B cell (primary cell): ENCODE results near the gene HNRNPAB. TPM values are rescaled to one million over a fixed set of nuclear protein-coding genes. Genes with fewer than 3 reads are reported as not detected.
"Not testable (repeated sequence)": the region's sequence is repeated elsewhere in the genome, so short reads cannot be mapped to it uniquely, and the experiment has no call there.

ENCODE experiments used
- ATAC-seq: fragments of 200-7000 bp; cut with Tn5 transposase; one replicate; pipeline ENCODE4 v1.10.0; 2021; ENCODE audit warnings: low read depth, mild to moderate bottlenecking, moderate number of reproducible peaks, moderate library complexity
- CTCF ChIA-PET: fragments of 350-600 bp; sonication (Branson Sonifier 250); formaldehyde crosslinking; loops from one replicate; lab custom pipeline; 2021; ENCODE audit warnings: antibody characterized with exemption, inconsistent platforms; lab: Charles Lee
- POLR2A ChIA-PET: fragments of 350-600 bp; sonication (Branson Sonifier 250); formaldehyde crosslinking; loops from one replicate; lab custom pipeline; 2021; ENCODE audit warnings: antibody characterized with exemption; lab: Charles Lee
- DNase-seq: peaks from one replicate; pipeline ENCODE4 v3.0.0; 2013
- H2AFZ ChIP-seq: 2 replicates; pipeline ENCODE4 v1.6.1; 2012; ENCODE audit warnings: mild to moderate bottlenecking, low read depth, low read length; ENCODE audit not compliant: insufficient read depth, poor library complexity, severe bottlenecking
- H3K27ac ChIP-seq, 2 donors: 1 replicate in 1 of 2; 2 replicates in 1 of 2; pipeline ENCODE4 v1.5.1; 2012 to 2013; ENCODE audit warnings: low read length in 2 of 2, mild to moderate bottlenecking in 2 of 2, moderate library complexity in 1 of 2
- H3K27me3 ChIP-seq, 4 experiments: fragments of 200-600 bp in 1 of 4; sonication (generic) in 1 of 4; replicated peaks in 1 of 4; 1 replicate in 2 of 4; 2 replicates in 2 of 4; pipeline versions ENCODE4 v1.6.1 to v1.7.0; 2013 to 2016; ENCODE audit warnings: low read length in 3 of 4, mild to moderate bottlenecking in 2 of 4, mixed read lengths in 1 of 4, moderate library complexity in 1 of 4; ENCODE audit not compliant: insufficient read depth in 4 of 4, control insufficient read depth in 3 of 4; ENCODE audit errors: control extremely low read depth in 1 of 4
- H3K36me3 ChIP-seq, 2 experiments: replicated peaks in 1 of 2; 1 replicate in 1 of 2; 2 replicates in 1 of 2; pipeline versions ENCODE4 v1.6.1 to v1.7.1; 2013; ENCODE audit warnings: low read length in 1 of 2; ENCODE audit not compliant: insufficient read depth in 2 of 2, control insufficient read depth in 1 of 2; ENCODE audit errors: control extremely low read depth in 1 of 2, extremely low read depth in 1 of 2
- H3K4me1 ChIP-seq, 2 donors: fragments of 200-600 bp in 1 of 2; sonication (generic) in 1 of 2; 1 replicate in 1 of 2; 2 replicates in 1 of 2; pipeline versions ENCODE4 v1.5.1 to v1.6.1; 2013 to 2017; ENCODE audit warnings: low read length in 2 of 2; ENCODE audit not compliant: control insufficient read depth in 2 of 2, insufficient read depth in 2 of 2
- H3K4me2 ChIP-seq: replicated peaks from 2 replicates; pipeline ENCODE3; 2012; ENCODE audit warnings: mild to moderate bottlenecking, low read depth, low read length; ENCODE audit not compliant: poor library complexity, severe bottlenecking
- H3K4me3 ChIP-seq, 5 experiments: fragments of 200-600 bp in 1 of 5; sonication (generic) in 1 of 5; 1 replicate in 3 of 5; 2 replicates in 2 of 5; pipeline versions ENCODE4 v1.5.1 to v1.7.0; 2011 to 2016; ENCODE audit warnings: low read length in 4 of 5, mild to moderate bottlenecking in 4 of 5, low read depth in 2 of 5, control low read depth in 1 of 5, moderate library complexity in 1 of 5; ENCODE audit not compliant: insufficient read depth in 1 of 5; ENCODE audit errors: control extremely low read depth in 1 of 5, extremely low read depth in 1 of 5
- H3K79me2 ChIP-seq: fragments of 200-600 bp; sonication (generic); one replicate; pipeline ENCODE4 v1.6.0; 2016; ENCODE audit warnings: low read length; ENCODE audit not compliant: control insufficient read depth, insufficient read depth
- H3K9ac ChIP-seq: fragments of 200-600 bp; sonication (generic); 2 replicates; pipeline ENCODE4 v1.6.1; 2017; ENCODE audit warnings: mild to moderate bottlenecking, low read length, moderate library complexity
- H3K9me3 ChIP-seq, 3 donors: one replicate each; pipeline versions ENCODE4 v1.6.1 to v1.7.1; 2013; ENCODE audit warnings: low read length in 2 of 3; ENCODE audit not compliant: control insufficient read depth in 2 of 3, insufficient read depth in 1 of 3; ENCODE audit errors: control extremely low read depth in 1 of 3
- H4K20me1 ChIP-seq: 2 replicates; pipeline ENCODE4 v1.6.0; 2012; ENCODE audit warnings: mild to moderate bottlenecking, low read length; ENCODE audit not compliant: insufficient read depth, control insufficient read depth, poor library complexity, severe bottlenecking
- H3K27ac Mint-ChIP-seq: one replicate; pipeline ENCODE4 v1.8.0; 2021; ENCODE audit warnings: mixed read lengths
- H3K27me3 Mint-ChIP-seq: one replicate; pipeline ENCODE4 v1.8.0; 2021; ENCODE audit warnings: mixed read lengths
- H3K4me1 Mint-ChIP-seq: one replicate; pipeline ENCODE4 v1.8.0; 2021; ENCODE audit warnings: mixed read lengths
- H3K4me3 Mint-ChIP-seq: one replicate; pipeline ENCODE4 v1.8.0; 2021; ENCODE audit warnings: mixed read lengths
- H3K9me3 Mint-ChIP-seq: one replicate; pipeline ENCODE4 v1.8.0; 2022; ENCODE audit warnings: mixed read lengths; ENCODE audit not compliant: insufficient read depth
- EZH2 ChIP-seq: IDR thresholded peaks from 2 replicates; pipeline ENCODE4 v1.6.1; 2012; ENCODE audit warnings: borderline replicate concordance, low read depth, mild to moderate bottlenecking, moderate library complexity, low read length; ENCODE audit not compliant: insufficient read depth, poor library complexity, severe bottlenecking
- WGBS: methylation state at CpG from one replicate; pipeline ENCODE4 v1.1.5; 2013; ENCODE audit warnings: missing lambda C conversion rate; ENCODE audit not compliant: insufficient coverage; 5-methylcytosine and 5-hydroxymethylcytosine counted together
- intact Hi-C: fragments of 100-400 bp; cut with micrococcal nuclease; formaldehyde crosslinking; loops from one replicate; pipeline ENCODE4 v1.10.0; 2022
- polyA plus RNA-seq: library from polyadenylated mRNA; depleted of rRNA; stranded (reverse); fragments of >200 nt; gene quantifications from 2 replicates; pipeline ENCODE4 v1.2.3, GENCODE V29; 2012
- total RNA-seq, 2 donors: library from RNA; stranded (reverse); fragments of 120-200 nt in 1 of 2; gene quantifications; 1 replicate in 1 of 2; 2 replicates in 1 of 2; pipeline versions ENCODE4 v1.2.3 to v1.2.4, GENCODE V29; 2013 to 2022
- TF ChIP-seq, protein P1 (sequence below): fragments of 200-600 bp; IDR thresholded peaks from one replicate; pipeline ENCODE4 v1.8.0; 2022; ENCODE audit warnings: antibody characterized with exemption, mild to moderate bottlenecking

Gene HNRNPAB
- total and polyA plus RNA-seq, 2 donors (not counting 1 experiment from before 2014, with no cell fraction given) = 25.1 to 75.1 TPM

- no peaks in the 10 kb centered on the region for H3K9me3 Mint-ChIP-seq
These were observed 47.9 kb downstream of the HNRNPAB start for GRCh38 chr5:178252258-178252657.

GRCh38 chr5:178253632-178254031 lies 49.3 kb downstream of the HNRNPAB start:
- H3K27ac ChIP-seq, H3K4me3 Mint-ChIP-seq, H3K27me3 ChIP-seq, POLR2A ChIA-PET, H3K4me2 ChIP-seq, H3K9me3 Mint-ChIP-seq, CTCF ChIA-PET, H3K27me3 Mint-ChIP-seq, H3K36me3 ChIP-seq, ATAC-seq, H3K27ac Mint-ChIP-seq, H3K4me3 ChIP-seq, H3K9ac ChIP-seq, DNase-seq, intact Hi-C loops, H2AFZ ChIP-seq, H3K9me3 ChIP-seq, H3K79me2 ChIP-seq, H4K20me1 ChIP-seq: not testable (repeated sequence)
- H3K4me1 ChIP-seq = peaks cover 20 to 33% of the 10 kb centered on the region in 2 donors
- 98% methylated on average over 15 of the region's 18 CpGs for WGBS
- H3K4me1 Mint-ChIP-seq = peaks cover 30% of the 10 kb centered on the region

More at GRCh38 chr5:178252258-178252657, 47.9 kb downstream of the HNRNPAB start:
- ChIA-PET CTCF (interaction anchor here (1.5 kb wide), 1 partner anchor 17 kb away, joined by 4 read pairs; no protein-coding TSS in a partner anchor), POLR2A (no interaction called here)
- H3K27ac Mint-ChIP-seq = no peak overlapping the region
- no peak for TF ChIP-seq EZH2
- TF ChIP-seq, protein P1, sequence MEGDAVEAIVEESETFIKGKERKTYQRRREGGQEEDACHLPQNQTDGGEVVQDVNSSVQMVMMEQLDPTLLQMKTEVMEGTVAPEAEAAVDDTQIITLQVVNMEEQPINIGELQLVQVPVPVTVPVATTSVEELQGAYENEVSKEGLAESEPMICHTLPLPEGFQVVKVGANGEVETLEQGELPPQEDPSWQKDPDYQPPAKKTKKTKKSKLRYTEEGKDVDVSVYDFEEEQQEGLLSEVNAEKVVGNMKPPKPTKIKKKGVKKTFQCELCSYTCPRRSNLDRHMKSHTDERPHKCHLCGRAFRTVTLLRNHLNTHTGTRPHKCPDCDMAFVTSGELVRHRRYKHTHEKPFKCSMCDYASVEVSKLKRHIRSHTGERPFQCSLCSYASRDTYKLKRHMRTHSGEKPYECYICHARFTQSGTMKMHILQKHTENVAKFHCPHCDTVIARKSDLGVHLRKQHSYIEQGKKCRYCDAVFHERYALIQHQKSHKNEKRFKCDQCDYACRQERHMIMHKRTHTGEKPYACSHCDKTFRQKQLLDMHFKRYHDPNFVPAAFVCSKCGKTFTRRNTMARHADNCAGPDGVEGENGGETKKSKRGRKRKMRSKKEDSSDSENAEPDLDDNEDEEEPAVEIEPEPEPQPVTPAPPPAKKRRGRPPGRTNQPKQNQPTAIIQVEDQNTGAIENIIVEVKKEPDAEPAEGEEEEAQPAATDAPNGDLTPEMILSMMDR = no peak
- H3K4me2 ChIP-seq = peak overlapping the region; percentile 43
- ATAC-seq (no peak), DNase-seq (no peak)
- H3K27ac ChIP-seq = no peak overlapping the region
- H3K4me1 ChIP-seq = peaks cover 33 to 34% of the 10 kb centered on the region in 2 donors
- no peak overlapping the region for H3K4me3 Mint-ChIP-seq
- no peaks in the 10 kb centered on the region for H4K20me1 ChIP-seq
- peaks cover 0 to 4% (median 0%) of the 10 kb centered on the region in 3 donors for H3K9me3 ChIP-seq
- H2AFZ ChIP-seq = peak overlapping the region; percentile 46
- intact Hi-C loops = no loop called here
- peaks cover 30% of the 10 kb centered on the region for H3K4me1 Mint-ChIP-seq
- 12% methylated on average over 7 of the region's 8 CpGs for WGBS
- H3K9ac ChIP-seq = no peak overlapping the region
- H3K36me3 ChIP-seq = no peaks in the 10 kb centered on the region
- H3K27me3 Mint-ChIP-seq = no peaks in the 10 kb centered on the region
- no peaks in the 10 kb centered on the region for H3K27me3 ChIP-seq
- H3K4me3 ChIP-seq = no peak overlapping the region
- no peaks in the 10 kb centered on the region for H3K79me2 ChIP-seq
